CD14-positive monocyte (primary cell): Measurements from ENCODE around the gene PLCL2. TPM values are rescaled to one million over a fixed set of nuclear protein-coding genes. Genes with fewer than 3 reads are reported as not detected.
A peak's percentile ranks its signal among the peaks of the same experiment; 100 is the strongest.

Experiments used
- DNase-seq, 3 donors: peaks; one replicate each; pipeline ENCODE4 v3.0.0-alpha.2; 2011 to 2022
- H2AFZ ChIP-seq: 2 replicates; pipeline ENCODE4 v1.6.0; 2012; ENCODE audit warnings: mild to moderate bottlenecking, low read depth, low read length, inconsistent platforms; ENCODE audit not compliant: insufficient read depth, poor library complexity, severe bottlenecking
- H3K27ac ChIP-seq, 2 donors: 1 replicate in 1 of 2; 2 replicates in 1 of 2; pipeline ENCODE4 v1.5.1; 2012 to 2013; ENCODE audit warnings: low read length in 2 of 2, control low read depth in 1 of 2, inconsistent platforms in 1 of 2, low read depth in 1 of 2, mild to moderate bottlenecking in 1 of 2
- H3K27me3 ChIP-seq, 2 donors: one replicate each; pipeline versions ENCODE4 v1.6.0 to v1.6.1; 2011 to 2013; ENCODE audit warnings: low read length in 2 of 2; ENCODE audit not compliant: control insufficient read depth in 2 of 2, insufficient read depth in 2 of 2
- H3K36me3 ChIP-seq, 2 donors: replicated peaks in 1 of 2; 1 replicate in 1 of 2; 2 replicates in 1 of 2; pipeline versions ENCODE4 v1.5.1 to v1.6.1; 2012 to 2013; ENCODE audit warnings: low read length in 2 of 2, control low read depth in 1 of 2, inconsistent platforms in 1 of 2, mild to moderate bottlenecking in 1 of 2; ENCODE audit not compliant: insufficient read depth in 2 of 2, control insufficient read depth in 1 of 2
- H3K4me1 ChIP-seq, 2 donors: 1 replicate in 1 of 2; 2 replicates in 1 of 2; pipeline versions ENCODE4 v1.5.1 to v1.6.1; 2012 to 2013; ENCODE audit warnings: low read length in 2 of 2, control low read depth in 1 of 2, inconsistent platforms in 1 of 2, mild to moderate bottlenecking in 1 of 2, moderate library complexity in 1 of 2; ENCODE audit not compliant: insufficient read depth in 2 of 2, control insufficient read depth in 1 of 2
- H3K4me2 ChIP-seq: replicated peaks from 2 replicates; pipeline ENCODE3; 2012; ENCODE audit warnings: low read length, moderate library complexity, mild to moderate bottlenecking; ENCODE audit not compliant: poor library complexity, severe bottlenecking; ENCODE audit errors: extremely low read depth
- H3K4me3 ChIP-seq, 3 experiments: fragments of 200-600 bp in 1 of 3; sonication (generic) in 1 of 3; replicated peaks in 1 of 3; 1 replicate in 2 of 3; 2 replicates in 1 of 3; pipeline ENCODE4 v1.5.1; 2011 to 2013; ENCODE audit warnings: low read length in 3 of 3, mild to moderate bottlenecking in 3 of 3, control low read depth in 2 of 3, low read depth in 2 of 3, inconsistent platforms in 1 of 3, moderate library complexity in 1 of 3
- H3K79me2 ChIP-seq: 2 replicates; pipeline ENCODE4 v1.6.0; 2012; ENCODE audit warnings: mild to moderate bottlenecking, control low read depth, inconsistent platforms, low read length, moderate library complexity; ENCODE audit not compliant: insufficient read depth
- H3K9ac ChIP-seq: 2 replicates; pipeline ENCODE4 v1.6.0; 2017; ENCODE audit warnings: low read length, mild to moderate bottlenecking; ENCODE audit not compliant: insufficient read depth, poor library complexity, severe bottlenecking
- H3K9me3 ChIP-seq, 2 donors: replicated peaks in 1 of 2; 1 replicate in 1 of 2; 2 replicates in 1 of 2; pipeline versions ENCODE4 v1.5.1 to v1.6.1; 2012 to 2013; ENCODE audit warnings: low read length in 2 of 2, control low read depth in 1 of 2; ENCODE audit not compliant: control insufficient read depth in 1 of 2, insufficient read depth in 1 of 2
- H4K20me1 ChIP-seq: 2 replicates; pipeline ENCODE4 v1.6.0; 2012; ENCODE audit warnings: mild to moderate bottlenecking, low read length, control low read depth, moderate library complexity; ENCODE audit not compliant: insufficient read depth
- H3K27ac Mint-ChIP-seq, 7 donors: one replicate each; pipeline ENCODE4 v1.8.0; 2020; ENCODE audit warnings: mild to moderate bottlenecking in 7 of 7, mixed read lengths in 7 of 7, moderate library complexity in 6 of 7, inconsistent platforms in 2 of 7
- H3K27me3 Mint-ChIP-seq, 3 donors: one replicate each; pipeline ENCODE4 v1.8.0; 2021 to 2022; ENCODE audit warnings: low read depth in 3 of 3, mild to moderate bottlenecking in 3 of 3, mixed read lengths in 3 of 3, moderate library complexity in 3 of 3, inconsistent platforms in 1 of 3
- H3K36me3 Mint-ChIP-seq, 2 donors: one replicate each; pipeline ENCODE4 v1.8.0; 2020; ENCODE audit warnings: mixed read lengths in 2 of 2, inconsistent platforms in 1 of 2, mild to moderate bottlenecking in 1 of 2
- H3K4me1 Mint-ChIP-seq: one replicate; pipeline ENCODE4 v1.8.0; 2020; ENCODE audit warnings: mild to moderate bottlenecking, mixed read lengths
- H3K4me3 Mint-ChIP-seq, 2 donors: one replicate each; pipeline ENCODE4 v1.8.0; 2020; ENCODE audit warnings: mild to moderate bottlenecking in 2 of 2, mixed read lengths in 2 of 2, moderate library complexity in 1 of 2
- H3K9me3 Mint-ChIP-seq, 7 donors: one replicate each; pipeline ENCODE4 v1.8.0; 2020 to 2022; ENCODE audit warnings: mixed read lengths in 7 of 7, mild to moderate bottlenecking in 6 of 7, moderate library complexity in 6 of 7, inconsistent platforms in 2 of 7
- WGBS: methylation state at CpG from one replicate; pipeline ENCODE4 v1.1.5; 2013; ENCODE audit warnings: missing lambda C conversion rate; ENCODE audit not compliant: insufficient coverage; 5-methylcytosine and 5-hydroxymethylcytosine counted together
- intact Hi-C, 2 donors: fragments of 100-400 bp; cut with micrococcal nuclease; formaldehyde crosslinking; loops; one replicate each; pipeline versions ENCODE4 v1.15.0 to v1.15.1; 2023
- polyA plus RNA-seq, 3 donors: library from polyadenylated mRNA; depleted of rRNA in 1 of 3; unstranded in 2 of 3; stranded (reverse) in 1 of 3; fragments of 300-500 nt in 2 of 3; fragments of >200 nt in 1 of 3; fragmentation: Illumina TruSeq in 2 of 3; gene quantifications; 1 replicate in 2 of 3; 2 replicates in 1 of 3; pipeline ENCODE4 v1.2.3, GENCODE V29; 2012 to 2021
- TF ChIP-seq, protein P1 (sequence below): fragments of 200-600 bp; IDR thresholded peaks from one replicate; pipeline ENCODE4 v1.8.0; 2022; ENCODE audit warnings: antibody characterized with exemption, mild to moderate bottlenecking

PLCL2 gene
- polyA plus RNA-seq, 3 donors, result 18.8 to 32.5 (median 26.8) TPM

DNA sequence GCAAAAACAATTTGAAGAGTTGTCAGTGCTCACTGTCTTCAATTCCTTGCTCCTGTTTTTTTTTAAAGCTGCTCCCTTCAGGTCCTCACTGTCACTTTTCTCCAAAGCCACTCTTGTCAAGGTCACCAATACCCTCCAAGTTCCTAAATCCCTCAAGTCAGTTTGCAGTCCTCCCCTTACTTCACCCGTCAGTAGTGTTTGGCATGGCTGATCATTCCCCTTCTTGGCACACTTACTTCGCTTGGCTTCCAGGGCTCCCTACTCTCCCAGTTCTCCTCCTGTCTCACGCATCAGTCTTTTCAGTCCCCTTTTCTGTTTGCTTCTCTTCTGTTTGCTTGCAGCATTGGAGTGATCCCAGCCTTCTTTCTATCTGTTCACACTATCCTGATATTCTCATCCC is 25.5 kb downstream of the PLCL2 start:
- peaks cover 57% of the 10 kb centered on the region for H3K4me1 Mint-ChIP-seq
- no peak overlapping the region for H3K9ac ChIP-seq
- TF ChIP-seq, protein P1, sequence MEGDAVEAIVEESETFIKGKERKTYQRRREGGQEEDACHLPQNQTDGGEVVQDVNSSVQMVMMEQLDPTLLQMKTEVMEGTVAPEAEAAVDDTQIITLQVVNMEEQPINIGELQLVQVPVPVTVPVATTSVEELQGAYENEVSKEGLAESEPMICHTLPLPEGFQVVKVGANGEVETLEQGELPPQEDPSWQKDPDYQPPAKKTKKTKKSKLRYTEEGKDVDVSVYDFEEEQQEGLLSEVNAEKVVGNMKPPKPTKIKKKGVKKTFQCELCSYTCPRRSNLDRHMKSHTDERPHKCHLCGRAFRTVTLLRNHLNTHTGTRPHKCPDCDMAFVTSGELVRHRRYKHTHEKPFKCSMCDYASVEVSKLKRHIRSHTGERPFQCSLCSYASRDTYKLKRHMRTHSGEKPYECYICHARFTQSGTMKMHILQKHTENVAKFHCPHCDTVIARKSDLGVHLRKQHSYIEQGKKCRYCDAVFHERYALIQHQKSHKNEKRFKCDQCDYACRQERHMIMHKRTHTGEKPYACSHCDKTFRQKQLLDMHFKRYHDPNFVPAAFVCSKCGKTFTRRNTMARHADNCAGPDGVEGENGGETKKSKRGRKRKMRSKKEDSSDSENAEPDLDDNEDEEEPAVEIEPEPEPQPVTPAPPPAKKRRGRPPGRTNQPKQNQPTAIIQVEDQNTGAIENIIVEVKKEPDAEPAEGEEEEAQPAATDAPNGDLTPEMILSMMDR, result no peak
- no peaks in the 10 kb centered on the region for H3K27me3 ChIP-seq
- no peak overlapping the region for H3K4me2 ChIP-seq
- no peak overlapping the region for H3K4me3 Mint-ChIP-seq
- peaks cover 97% of the 10 kb centered on the region for H3K79me2 ChIP-seq
- H3K4me3 ChIP-seq, result no peak overlapping the region
- H3K9me3 ChIP-seq, result no peaks in the 10 kb centered on the region
- H3K27ac ChIP-seq, result no peak overlapping the region
- peaks cover 26 to 33% of the 10 kb centered on the region in 2 donors for H3K4me1 ChIP-seq
- H3K27ac Mint-ChIP-seq, result peak overlapping the region in 1 of 7 donors; percentile 32
- H2AFZ ChIP-seq, result no peak overlapping the region
- WGBS, result 96% methylated on average over 3 of the region's 3 CpGs
- H3K9me3 Mint-ChIP-seq, result no peaks in the 10 kb centered on the region
- H3K36me3 ChIP-seq, result no peaks in the 10 kb centered on the region
- peaks cover 3 to 7% of the 10 kb centered on the region in 2 donors for H3K36me3 Mint-ChIP-seq
- no peaks in the 10 kb centered on the region for H3K27me3 Mint-ChIP-seq
- intact Hi-C loops, result no loop called here
- H4K20me1 ChIP-seq, result peaks cover 98% of the 10 kb centered on the region
- no peak for DNase-seq

DNA sequence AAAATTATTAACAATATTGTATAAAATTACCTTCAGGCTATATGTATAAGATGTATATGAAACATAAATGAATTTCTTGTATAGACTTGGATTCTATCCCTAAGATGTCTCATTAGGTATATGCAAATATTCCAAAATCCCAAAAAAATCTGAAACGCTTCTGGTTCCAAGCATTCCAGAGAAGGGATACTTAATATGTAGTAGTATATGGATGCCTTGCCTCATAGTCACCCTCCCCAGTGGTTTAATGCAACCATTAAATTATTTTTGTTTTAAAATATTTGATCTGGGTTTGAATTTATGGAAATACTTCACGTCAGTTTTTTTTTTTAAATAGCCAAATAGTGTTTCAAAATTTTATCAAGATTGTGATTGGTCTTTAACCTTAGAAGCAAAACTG is 27.2 kb downstream of the PLCL2 start:
- Histone ChIP-seq H3K4me1 (peaks cover 23 to 28% of the 10 kb centered on the region in 2 donors), H3K4me2 (no peak overlapping the region), H3K27me3 (no peaks in the 10 kb centered on the region), H2AFZ (no peak overlapping the region), H3K36me3 (no peaks in the 10 kb centered on the region), H3K9me3 (no peaks in the 10 kb centered on the region), H3K9ac (no peak overlapping the region), H3K4me3 (no peak overlapping the region), H3K79me2 (peaks cover 100% of the 10 kb centered on the region), H4K20me1 (peaks cover 99% of the 10 kb centered on the region), H3K27ac (peak overlapping the region in 1 of 2 donors; percentile 38)
- H3K4me1 Mint-ChIP-seq, result peaks cover 61% of the 10 kb centered on the region
- no CpG with 5 or more reads among the region's 2 CpGs for WGBS
- H3K36me3 Mint-ChIP-seq, result peaks cover 3 to 9% of the 10 kb centered on the region in 2 donors
- TF ChIP-seq, protein P1, result no peak
- no peak for DNase-seq
- H3K27ac Mint-ChIP-seq, result no peak overlapping the region
- H3K4me3 Mint-ChIP-seq, result no peak overlapping the region
- H3K9me3 Mint-ChIP-seq, result no peaks in the 10 kb centered on the region
- peaks cover 0 to 3% (median 0%) of the 10 kb centered on the region in 3 donors for H3K27me3 Mint-ChIP-seq
- intact Hi-C loops, result no loop called here
